HG03460 (cell line): Measurements from ENCODE around the gene NAXE.
"Not testable (repeated sequence)": the region's sequence is repeated elsewhere in the genome, so short reads cannot be mapped to it uniquely, and the experiment has no call there.

Experiments used
- ATAC-seq: cut with Tn5 transposase; IDR thresholded peaks from one replicate; pipeline ENCODE4 v1.9.1; 2021; ENCODE audit not compliant: unreplicated experiment

Gene NAXE

DNA sequence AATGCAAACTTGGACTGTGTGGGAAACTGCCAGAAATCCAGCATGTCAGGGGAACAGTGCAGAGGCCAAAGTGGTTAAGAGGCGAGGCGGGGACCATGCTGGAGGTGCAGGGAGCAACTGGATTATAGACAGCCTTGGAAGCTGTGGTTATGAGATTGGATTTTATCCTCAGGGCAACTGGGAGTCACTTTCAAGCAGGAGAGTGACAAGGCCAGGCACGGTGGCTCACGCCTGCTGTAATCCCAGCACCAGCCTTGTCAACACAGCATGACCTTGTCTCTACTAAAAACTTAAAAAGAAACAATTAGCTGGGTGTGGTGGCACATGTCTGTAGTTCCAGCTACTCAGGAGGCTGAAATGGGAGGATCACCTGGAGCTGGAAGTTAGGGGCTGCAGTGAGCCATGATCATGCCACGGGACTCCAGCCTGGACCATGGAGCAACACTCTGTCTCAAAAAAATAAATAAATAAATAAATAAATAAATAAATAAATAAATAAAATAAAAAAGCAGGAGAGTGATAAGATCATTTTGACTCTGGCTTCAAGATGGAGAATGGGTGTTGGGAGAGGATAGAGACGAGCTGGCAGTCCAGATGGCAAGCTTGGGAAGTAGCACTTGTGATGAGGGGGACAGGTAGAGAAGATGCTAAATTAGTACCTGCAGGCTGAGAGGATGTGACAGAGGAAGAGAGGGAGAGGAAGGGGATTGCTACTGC is 31.2 kb downstream of the NAXE start:
- ATAC-seq, result no peak

DNA sequence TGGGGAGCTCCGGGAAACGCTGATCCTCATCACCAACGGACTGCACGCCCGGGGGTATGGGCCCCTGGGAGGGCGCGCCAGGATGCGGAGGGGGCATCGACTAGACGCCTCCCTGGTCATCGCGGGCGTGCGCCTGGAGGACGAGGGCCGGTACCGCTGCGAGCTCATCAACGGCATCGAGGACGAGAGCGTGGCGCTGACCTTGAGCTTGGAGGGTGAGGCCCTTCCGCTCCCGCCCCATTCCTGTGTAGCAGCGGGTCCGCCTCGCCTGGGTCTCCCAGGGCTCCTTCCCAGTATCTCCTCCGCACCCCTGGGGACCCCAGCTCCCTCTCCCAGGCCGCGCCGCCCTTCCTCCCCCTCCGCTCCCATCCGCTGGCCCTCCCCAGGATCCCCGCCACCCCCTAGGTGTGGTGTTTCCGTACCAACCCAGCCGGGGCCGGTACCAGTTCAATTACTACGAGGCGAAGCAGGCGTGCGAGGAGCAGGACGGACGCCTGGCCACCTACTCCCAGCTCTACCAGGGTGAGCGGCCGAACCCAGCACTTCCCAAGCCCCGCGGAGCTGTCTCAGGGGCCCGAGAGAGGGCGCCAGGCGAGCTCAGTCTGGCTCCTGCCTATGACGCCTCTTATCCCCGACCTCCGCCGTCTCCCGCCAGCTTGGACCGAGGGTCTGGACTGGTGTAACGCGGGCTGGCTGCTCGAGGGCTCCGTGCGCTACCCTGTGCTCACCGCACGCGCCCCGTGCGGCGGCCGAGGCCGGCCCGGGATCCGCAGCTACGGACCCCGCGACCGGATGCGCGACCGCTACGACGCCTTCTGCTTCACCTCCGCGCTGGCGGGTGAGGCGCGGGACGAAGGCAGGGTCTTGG is 32.6 kb downstream of the NAXE start:
- ATAC-seq, result no peak

DNA sequence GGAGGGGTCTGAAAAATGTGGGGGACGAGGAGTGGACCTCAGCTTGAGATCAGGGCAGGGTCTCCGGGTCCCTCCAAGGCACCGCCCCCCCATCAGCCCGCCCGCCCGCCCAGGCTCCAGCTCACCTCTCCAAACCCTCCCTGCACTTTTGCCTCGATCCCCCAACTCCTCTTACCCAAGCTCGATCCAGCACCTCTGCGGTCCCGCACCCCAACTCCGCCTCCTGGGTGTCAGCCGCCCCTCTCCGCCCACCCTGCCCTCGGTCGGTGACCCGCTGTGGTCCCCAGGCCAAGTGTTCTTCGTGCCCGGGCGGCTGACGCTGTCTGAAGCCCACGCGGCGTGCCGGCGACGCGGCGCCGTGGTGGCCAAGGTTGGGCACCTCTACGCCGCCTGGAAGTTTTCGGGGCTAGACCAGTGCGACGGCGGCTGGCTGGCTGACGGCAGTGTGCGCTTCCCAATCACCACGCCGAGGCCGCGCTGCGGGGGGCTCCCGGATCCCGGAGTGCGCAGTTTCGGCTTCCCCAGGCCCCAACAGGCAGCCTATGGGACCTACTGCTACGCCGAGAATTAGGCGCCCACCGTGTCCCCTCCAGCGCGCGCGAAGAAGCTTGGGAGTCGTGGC is 33.3 kb downstream of the NAXE start:
- no peak for ATAC-seq

DNA sequence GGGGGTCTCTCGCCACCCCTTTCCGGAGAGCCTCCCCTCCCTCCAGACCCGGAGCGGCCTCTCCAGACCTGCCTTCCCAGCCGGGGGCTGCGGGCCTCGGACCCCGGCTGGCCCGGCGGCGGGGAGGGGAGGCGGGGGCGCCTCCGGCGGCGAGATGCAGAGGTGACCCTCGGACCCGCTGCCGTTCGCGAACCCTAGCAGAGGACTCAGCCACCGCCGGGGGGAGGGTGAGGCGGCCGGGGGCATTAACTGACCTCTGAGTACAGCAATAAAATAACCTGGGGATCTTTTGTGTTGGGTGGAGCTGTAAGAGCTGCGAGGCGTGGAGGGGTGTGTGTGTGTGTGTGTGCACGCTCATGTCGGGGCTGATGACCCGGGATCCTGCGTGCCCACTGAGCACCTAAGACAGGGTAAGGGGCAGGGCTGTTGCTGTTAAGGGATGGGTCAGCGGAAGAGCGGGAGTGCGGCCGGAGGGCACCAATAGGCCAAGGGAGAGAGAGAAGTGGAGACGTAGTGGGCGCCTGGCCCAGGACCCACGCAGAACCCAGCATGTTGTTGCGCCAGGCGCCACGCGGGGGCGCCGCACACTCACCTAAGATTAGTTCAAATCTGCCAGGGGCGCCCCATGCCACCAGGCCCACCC is 34.0 kb downstream of the NAXE start:
- no peak for ATAC-seq

DNA sequence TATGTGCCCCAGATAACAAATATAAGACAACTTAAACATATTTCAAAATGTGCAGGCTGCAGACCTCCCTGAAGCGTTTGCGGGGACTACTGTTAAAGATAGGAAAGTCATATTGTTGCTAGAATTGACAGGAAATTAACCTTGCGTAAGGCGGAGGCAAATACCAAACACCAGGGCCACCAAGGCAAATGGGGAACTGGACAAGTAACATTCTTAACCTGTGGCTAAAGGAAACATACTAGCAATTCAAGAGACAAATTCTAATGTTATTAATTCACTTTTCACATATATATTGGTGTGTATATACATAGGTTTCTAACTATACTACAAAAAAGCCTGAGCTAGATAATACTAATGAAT is 34.5 kb downstream of the NAXE start:
- ATAC-seq, result no peak

DNA sequence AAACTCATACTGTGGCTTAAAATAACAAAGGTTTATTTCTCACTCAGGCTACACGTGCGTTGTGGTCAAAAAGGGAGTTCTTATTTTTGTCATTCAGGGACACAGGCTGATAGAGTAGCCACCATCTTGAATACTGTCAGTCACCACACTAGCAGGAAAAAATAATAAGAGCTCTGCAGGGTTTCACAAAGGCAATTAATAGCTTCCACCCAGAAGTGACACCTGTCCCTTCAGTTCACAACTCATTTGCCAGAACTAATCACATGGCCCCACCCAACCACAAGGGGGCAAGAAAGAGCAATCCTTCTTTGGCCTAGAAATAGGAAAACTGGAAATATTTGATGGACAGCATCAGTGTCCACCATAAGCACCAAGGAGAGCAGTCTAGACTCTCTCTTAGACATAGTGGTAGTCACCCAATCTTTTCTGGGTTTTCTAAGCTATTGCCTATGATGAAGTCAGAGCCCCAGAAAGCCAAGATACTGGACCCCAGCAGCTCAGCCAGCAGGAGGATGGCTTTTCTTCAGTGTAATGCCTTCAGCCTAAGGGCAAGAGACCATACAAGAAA is 35.8 kb downstream of the NAXE start:
- ATAC-seq, result no peak

DNA sequence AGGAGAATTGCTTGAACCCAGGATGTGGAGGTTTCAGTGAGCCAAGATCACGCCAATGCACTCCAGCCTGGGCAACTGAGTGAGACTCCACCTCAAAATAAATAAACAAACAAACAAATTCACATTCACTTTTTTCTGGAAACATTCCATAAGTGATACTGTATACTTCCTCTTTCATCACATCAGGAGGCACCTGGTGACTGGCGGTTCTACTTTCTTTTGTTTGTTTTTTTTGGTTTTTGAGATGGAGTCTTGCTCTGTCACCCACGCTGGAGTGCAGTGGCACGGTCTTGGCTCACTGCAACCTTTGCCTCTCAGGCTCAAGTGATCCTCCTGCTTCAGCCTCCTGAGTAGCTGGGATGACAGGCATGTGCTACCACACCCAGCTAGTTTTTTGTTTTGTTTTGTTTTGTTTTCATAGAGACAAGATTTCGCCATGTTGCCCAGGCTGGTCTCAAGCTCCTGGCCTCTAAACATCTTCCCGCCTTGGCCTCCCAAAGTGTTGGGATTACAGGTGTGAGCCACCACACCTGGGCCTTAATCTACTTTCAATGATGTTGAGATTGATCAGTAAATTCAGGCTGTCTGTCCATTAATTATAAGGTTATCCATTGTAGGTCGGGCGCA is 38.4 kb downstream of the NAXE start:
- no peak for ATAC-seq

DNA sequence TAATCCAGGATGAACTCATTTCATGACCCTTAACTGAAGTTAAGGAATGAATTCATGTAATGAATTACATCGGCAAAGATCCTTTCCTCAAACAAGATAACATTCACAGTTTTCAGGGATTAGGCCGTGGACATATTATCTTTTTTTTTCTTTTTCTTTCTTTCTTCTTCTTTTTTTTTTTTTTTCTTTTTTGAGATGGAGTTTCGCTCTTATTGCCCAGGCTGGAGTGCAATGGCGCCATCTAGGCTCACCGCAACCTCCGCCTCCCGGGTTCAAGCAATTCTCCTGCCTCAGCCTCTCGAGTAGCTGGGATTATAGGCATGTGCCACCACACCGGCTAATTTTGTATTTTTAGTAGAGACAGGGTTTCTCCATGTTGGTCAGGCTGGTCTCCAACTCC is 39.6 kb downstream of the NAXE start:
- ATAC-seq, result not testable (repeated sequence)

DNA sequence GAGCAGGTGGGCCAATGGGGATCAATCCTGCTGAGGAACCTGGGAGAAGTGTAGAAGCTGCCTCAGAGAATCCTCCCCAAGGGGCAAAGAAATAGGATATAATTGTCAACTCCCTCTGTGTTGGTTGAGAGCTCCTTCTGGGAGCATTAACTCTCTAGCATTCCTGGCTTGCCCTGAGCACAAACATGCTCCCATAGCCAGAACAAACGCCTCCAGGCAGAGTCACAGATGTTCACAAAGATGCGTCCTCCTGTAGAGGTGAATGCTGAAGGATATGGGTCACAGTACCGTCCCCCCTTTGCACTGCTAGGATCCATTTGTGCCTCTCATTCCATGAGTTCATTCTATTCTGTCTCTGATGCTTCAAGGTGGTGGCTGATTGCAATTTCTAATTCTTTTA is 40.8 kb downstream of the NAXE start:
- ATAC-seq, result no peak

DNA sequence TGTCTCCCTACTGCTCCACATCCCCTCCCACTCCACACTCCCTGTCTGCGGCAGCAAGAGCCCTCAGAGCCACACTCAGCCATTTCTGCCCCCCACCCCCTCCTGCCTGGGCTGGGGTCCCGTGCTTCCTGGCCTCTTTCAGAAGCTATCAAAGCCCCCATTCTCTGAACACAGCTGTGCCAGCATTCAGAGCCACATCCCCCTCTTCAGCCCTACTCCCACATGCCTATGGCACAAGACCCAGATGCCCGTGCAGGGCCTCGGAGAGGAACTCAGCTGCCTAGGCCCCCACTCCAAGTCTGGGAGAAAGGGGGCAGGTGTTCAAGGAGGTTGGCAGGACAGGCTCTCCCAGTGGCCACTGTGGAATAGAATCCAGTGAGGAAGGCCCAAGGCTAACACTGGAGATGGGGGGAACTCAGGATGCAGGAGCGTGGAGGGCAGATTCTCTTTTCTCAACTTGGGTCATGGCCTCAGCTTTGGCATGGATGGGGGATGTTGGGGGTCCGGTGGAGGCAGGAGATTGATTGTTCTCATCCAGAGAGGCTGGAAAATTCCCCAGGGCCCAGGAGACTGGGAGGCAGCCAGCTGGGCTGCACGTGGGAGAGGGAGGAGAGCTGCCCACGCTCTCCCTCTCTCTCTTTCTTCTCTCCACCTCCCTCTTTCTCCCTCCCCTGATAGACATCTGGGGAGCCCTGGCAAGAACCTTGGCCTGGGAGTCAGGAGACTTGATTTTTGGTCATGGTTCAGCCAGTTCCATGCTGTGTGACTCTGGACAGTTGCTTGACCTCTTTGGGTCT is 46.8 kb downstream of the NAXE start:
- no peak for ATAC-seq

DNA sequence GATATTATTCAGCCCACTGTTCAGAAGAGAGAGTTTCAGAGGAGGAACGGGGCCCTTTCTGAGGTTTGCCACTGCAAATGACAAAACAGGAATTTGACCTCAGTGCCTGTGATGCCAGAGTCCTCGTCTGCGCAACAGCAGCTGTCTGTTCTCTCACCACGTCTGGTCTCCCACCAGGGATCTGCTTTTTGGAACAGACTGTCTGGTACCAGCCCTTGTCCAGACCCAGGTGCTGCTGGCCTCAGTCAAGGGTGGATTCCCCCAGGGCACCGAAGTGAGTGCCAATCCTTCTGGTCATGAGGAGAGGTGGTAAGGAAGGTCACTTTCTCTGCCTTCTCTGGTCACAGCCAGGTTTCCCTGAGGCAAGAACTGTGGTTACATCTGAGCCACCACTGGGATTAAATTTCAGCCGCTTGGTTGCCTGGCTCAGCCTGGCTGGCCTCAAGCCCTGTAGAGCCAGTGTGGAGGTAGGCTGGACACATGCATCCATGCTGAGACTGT is 48.1 kb downstream of the NAXE start:
- ATAC-seq, result no peak

DNA sequence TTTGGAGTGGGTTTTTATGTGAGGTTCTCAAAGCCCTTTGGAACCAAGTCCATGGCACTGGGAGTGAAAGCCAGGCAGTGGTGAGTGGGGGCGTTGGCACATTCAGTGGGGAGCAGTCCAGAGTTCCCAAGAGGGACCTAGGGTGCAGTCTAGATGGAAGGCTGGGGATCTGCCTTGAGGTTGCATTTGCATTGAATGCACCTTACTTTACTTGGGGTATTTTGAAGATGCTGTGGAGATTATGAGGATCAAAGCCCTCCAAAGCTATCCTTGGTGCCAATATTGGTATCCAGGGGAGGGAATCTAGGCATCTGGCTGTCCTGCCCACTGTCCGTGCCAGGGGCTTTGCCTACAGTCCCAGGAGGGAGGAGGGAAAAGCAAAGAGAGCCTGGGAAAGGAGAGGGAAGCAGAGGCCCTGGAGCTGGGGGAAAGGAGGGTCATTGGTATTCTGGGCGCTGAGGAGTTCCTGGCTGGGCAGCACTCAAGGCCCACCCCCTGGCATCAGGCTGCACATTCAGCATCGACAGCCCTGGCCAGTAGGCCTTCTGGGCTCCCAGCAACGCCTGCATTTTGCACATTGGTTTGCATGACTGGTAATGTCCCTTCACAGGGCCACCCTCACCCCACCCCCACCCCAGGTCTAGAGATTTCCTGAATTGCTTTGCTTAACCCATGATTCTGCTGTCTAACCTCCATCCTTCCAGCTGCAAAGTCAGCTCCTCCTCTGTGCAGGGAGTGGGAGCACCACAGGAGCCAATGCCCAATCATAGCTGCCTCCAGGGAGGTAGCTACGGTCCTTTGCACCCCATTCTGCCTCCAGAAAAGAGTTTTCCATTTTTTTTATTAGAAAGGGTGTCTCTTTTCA is 49.5 kb downstream of the NAXE start:
- no peak for ATAC-seq

DNA sequence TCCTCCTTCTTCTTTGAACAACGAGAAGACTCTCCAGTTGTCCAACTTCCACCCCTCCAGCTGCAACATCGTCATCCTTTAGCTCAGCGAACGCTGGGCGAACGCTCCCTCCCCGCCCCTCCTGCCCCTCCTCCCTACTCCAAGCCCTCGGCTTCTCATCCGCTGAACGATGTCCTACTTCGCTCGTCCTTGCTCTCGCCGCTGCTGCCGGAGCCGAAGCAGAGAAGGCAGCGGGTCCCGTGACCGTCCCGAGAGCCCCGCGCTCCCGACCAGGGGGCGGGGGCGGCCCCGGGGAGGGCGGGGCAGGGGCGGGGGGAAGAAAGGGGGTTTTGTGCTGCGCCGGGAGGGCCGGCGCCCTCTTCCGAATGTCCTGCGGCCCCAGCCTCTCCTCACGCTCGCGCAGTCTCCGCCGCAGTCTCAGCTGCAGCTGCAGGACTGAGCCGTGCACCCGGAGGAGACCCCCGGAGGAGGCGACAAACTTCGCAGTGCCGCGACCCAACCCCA is 50.2 kb downstream of the NAXE start, which contains the start of gene BCAN:
BCAN (plus strand) TSS at position 357 of the 504 bp plus-strand sequence. CDS start 3,938 bp downstream, outside the sequence.
- no peak for ATAC-seq

DNA sequence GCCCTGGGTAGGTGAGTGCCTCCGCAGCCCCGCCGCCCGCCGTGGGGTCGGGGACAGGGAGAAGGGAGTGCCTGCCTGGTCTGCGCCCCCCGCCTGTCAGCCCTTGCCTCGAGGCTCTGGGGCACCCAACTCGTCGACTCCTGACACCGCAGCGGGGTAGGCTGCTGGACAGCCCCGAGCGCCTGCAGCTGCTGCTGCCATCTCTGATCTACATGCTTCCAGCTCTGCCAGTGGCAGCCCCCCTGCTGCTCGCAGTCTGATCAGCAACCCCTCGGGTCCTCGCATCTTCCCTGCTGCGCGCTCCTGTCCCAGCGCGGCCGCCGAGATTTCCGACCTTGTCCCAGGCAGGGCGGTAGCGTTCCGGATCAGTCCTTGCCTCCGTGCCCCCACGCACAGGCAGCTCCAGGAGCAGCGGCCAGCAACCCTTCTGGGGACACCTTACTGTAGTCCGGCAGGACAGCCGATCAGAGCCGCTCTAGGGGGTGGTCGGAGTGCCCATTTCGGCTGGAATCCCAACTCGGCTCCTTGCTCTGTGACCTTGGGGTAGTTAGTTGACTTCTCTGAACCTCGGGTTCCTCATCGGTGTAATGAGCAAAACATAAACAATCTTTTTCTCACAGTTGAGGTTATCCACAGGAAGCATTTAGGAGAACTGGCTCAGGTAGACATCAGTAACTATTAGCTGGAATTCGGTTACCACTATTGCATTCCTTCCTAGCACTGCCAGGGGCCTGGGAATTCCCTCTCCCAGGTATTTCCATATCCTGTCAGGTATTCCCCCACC is 50.9 kb downstream of the NAXE start:
- ATAC-seq, result no peak

DNA sequence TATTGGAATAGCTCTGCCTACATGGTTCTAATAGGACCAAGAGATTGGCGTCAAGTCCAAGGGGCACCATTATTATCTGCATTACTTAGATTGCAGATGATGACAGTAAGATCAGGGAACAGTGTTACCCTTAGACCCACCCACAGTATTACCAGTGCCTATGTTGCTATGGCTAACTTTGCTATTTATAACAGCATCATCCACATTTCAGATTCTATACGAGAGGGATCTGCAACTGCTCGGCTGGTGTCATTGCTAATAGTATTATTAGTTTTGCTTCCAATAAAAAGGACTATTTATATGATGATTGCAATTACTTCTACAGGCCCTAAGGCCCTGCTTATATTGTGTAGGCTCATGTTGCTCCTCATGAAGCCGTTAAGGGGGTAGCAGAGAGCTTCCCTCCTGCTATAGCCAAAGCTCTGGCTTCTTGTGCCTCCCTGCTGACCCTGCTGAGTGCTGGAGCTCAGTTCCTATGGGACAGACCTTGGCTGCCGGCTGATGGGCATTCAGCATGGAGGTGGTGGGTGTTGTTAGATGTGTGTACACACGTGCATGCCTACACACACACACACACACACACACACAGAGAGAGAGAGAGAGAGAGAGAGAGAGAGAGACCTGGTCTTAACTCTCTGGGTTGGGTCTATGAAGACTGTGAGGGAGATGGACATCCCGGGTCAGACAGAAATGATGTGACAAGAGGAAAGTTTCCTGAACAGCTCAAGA is 51.6 kb downstream of the NAXE start:
- ATAC-seq, result no peak

DNA sequence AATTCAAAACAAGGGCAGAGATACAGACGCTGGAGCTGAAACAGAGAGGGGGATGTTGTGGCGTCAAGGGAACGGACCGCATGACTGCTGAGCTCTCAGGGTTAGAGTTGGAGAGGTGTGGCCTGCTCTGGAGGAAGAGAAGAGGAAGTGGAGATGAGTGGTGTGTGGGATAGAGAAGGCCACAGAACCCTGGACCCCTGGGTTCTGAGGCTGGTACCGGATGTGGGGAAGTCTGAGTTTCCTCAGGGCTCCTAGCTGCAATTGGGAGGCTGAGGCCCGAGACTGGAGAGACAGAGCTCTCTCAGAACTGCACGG is 52.2 kb downstream of the NAXE start:
- no peak for ATAC-seq
